HL-60 (cell line): ENCODE measurements around the gene OBSL1.

Experiments used
- DNase-seq, 2 experiments: peaks; one replicate each; pipeline ENCODE4 v3.0.0-alpha.2; 2010 to 2020; ENCODE audit warnings: low read depth in 1 of 2, low spot score in 1 of 2
- H3K27ac ChIP-seq: fragments of 250-450 bp; sonication (Bioruptor Pico); replicated peaks from 2 replicates; pipeline ENCODE4 v1.5.1; 2020; ENCODE audit warnings: mild to moderate bottlenecking, moderate library complexity
- H3K27me3 ChIP-seq: fragments of 250-450 bp; sonication (Bioruptor Pico); 2 replicates; pipeline ENCODE4 v1.5.1; 2021; ENCODE audit warnings: mild to moderate bottlenecking, moderate library complexity; ENCODE audit not compliant: insufficient read depth, poor library complexity, severe bottlenecking
- H3K4me3 ChIP-seq: replicated peaks from 2 replicates; pipeline ENCODE4 v1.5.1; 2011; ENCODE audit warnings: mild to moderate bottlenecking, control low read depth, low read length; ENCODE audit not compliant: insufficient read depth
- GABPA ChIP-seq: IDR thresholded peaks from 2 replicates; pipeline ENCODE4 v1.6.1; 2012; ENCODE audit warnings: low read depth
- POLR2AphosphoS5 ChIP-seq: IDR thresholded peaks from 2 replicates; pipeline ENCODE4 v1.6.1; 2012; ENCODE audit warnings: low read depth
- SPI1 ChIP-seq: IDR thresholded peaks from 2 replicates; pipeline ENCODE4 v1.6.1; 2012; ENCODE audit warnings: low read depth, mild to moderate bottlenecking, borderline replicate concordance
- TF ChIP-seq, protein P1 (sequence below): IDR thresholded peaks from one replicate; pipeline ENCODE4 v1.5.1; 2011; ENCODE audit warnings: low read length, control low read depth, inconsistent platforms; ENCODE audit not compliant: insufficient read depth
- TF ChIP-seq, protein P2 (sequence below): IDR thresholded peaks from 2 replicates; pipeline ENCODE4 v1.6.1; 2012; ENCODE audit warnings: low read depth; ENCODE audit not compliant: insufficient replicate concordance

OBSL1 gene

DNA sequence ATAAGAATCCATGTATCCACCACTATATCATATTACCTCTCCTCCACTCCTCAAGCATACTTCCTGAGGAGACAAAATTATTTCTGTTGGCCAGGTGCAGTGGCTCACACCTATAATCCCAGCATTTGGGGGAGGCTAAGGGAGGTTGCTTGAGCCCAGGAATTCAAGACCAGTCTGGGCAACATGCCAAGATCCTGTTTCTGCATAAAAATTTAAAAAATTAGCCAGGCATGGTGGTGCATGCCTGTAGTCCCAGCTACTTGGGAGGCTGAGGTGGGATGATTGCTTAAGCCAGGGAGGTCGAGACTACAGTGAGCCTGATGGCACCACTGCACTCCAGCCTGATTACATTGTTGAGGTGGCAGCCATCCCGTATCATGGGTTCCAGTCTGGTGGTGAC, 10.0 kb upstream of the OBSL1 start:
- no peak overlapping the region for H3K4me3 ChIP-seq
- TF ChIP-seq, protein P1, sequence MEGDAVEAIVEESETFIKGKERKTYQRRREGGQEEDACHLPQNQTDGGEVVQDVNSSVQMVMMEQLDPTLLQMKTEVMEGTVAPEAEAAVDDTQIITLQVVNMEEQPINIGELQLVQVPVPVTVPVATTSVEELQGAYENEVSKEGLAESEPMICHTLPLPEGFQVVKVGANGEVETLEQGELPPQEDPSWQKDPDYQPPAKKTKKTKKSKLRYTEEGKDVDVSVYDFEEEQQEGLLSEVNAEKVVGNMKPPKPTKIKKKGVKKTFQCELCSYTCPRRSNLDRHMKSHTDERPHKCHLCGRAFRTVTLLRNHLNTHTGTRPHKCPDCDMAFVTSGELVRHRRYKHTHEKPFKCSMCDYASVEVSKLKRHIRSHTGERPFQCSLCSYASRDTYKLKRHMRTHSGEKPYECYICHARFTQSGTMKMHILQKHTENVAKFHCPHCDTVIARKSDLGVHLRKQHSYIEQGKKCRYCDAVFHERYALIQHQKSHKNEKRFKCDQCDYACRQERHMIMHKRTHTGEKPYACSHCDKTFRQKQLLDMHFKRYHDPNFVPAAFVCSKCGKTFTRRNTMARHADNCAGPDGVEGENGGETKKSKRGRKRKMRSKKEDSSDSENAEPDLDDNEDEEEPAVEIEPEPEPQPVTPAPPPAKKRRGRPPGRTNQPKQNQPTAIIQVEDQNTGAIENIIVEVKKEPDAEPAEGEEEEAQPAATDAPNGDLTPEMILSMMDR, result no peak
- DNase-seq, result no peak
- H3K27me3 ChIP-seq, result no peaks in the 10 kb centered on the region
- H3K27ac ChIP-seq, result no peak overlapping the region

DNA sequence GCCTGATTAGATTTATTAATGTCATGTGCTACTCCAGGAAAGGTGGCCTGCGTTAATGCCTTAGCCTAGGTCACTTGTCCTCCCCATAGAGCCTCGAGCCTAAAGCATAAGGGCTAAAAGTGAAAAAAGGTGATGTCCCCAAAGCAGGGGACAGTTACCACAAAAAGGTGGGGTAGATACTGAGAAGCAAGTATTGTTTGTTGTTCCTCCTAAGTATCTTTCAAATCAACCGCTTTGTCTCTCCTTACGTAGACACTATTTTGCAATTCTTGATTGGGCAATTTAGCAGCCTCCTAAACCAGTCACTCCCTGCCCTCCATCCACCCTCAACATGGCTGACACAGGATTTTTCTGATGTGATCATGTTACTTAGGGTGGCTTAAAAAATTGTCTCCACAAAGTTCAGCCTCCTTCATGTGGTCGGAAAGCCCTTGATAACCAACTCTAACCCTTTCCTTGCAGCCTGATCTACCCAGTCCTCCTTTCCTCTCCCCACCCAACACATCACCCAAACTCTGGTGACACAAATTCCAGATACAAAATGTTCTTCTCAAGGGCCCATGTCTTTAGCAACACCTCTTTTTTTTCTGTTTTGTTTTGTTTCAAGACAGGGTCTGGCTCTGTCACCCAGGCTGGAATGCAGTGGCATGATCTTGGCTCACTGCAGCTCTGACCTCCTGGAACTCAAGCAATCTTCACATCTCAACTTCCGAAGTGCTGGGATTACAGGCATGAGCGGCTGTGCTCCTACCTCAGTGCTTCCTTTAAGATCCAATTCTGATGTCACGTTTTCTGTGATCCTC, 7.7 kb upstream of the OBSL1 start:
- peak overlapping the region; percentile 45 for H3K27ac ChIP-seq
- peak; percentile 80 to 98 for DNase-seq
- H3K27me3 ChIP-seq, result no peaks in the 10 kb centered on the region
- TF ChIP-seq, protein P2, sequence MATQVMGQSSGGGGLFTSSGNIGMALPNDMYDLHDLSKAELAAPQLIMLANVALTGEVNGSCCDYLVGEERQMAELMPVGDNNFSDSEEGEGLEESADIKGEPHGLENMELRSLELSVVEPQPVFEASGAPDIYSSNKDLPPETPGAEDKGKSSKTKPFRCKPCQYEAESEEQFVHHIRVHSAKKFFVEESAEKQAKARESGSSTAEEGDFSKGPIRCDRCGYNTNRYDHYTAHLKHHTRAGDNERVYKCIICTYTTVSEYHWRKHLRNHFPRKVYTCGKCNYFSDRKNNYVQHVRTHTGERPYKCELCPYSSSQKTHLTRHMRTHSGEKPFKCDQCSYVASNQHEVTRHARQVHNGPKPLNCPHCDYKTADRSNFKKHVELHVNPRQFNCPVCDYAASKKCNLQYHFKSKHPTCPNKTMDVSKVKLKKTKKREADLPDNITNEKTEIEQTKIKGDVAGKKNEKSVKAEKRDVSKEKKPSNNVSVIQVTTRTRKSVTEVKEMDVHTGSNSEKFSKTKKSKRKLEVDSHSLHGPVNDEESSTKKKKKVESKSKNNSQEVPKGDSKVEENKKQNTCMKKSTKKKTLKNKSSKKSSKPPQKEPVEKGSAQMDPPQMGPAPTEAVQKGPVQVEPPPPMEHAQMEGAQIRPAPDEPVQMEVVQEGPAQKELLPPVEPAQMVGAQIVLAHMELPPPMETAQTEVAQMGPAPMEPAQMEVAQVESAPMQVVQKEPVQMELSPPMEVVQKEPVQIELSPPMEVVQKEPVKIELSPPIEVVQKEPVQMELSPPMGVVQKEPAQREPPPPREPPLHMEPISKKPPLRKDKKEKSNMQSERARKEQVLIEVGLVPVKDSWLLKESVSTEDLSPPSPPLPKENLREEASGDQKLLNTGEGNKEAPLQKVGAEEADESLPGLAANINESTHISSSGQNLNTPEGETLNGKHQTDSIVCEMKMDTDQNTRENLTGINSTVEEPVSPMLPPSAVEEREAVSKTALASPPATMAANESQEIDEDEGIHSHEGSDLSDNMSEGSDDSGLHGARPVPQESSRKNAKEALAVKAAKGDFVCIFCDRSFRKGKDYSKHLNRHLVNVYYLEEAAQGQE, result no peak
- TF ChIP-seq POLR2AphosphoS5 (no peak), GABPA (no peak), SPI1 (no peak)
- TF ChIP-seq, protein P1, result no peak
- no peak overlapping the region for H3K4me3 ChIP-seq

DNA sequence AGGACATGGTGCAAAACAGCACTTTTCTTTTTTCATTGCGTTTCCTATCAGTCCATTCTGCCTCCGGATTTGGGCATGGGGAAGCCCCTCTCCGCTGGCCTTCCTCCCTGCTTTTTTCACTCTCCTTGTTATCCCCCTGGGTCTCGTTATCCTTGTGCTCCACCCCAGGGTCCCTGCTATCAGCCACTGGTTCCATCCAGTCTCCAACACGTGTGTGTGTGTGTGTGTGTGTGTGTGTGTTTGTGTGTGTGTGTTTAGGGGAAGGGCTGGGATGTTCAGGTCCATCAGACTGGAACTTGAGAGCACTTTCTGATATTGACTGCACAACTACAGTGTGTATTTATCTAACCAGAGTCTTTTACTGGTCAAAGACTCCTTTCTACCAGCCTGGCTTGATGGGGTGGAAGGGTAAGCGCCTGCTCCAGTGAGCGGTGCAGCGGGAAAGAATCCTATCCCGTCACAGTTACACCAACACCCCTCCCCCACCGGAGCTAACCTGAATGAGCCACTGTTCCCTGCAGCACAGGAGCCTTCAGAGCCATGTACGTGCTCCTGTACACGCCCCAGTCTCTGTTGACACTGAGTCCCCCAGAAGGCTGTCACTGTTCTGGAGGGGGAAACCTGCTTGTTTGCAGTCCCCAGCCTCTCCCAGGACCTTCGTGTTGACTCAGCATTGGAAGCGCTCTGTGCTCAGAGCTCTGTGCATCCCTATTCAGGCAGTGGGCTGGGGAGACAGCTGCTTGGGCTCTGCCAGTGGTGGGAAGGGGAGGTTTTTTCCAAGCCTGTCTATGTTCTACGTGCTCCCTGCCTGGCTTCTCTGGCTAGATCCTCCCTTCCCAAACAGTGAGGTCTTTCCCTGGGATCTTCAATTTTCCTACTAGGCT, 5.4 kb upstream of the OBSL1 start:
- Histone ChIP-seq H3K27ac (no peak overlapping the region), H3K4me3 (no peak overlapping the region), H3K27me3 (no peaks in the 10 kb centered on the region)
- no peak for DNase-seq
- TF ChIP-seq, protein P1, result no peak
- TF ChIP-seq GABPA, result no peak
- no peak for TF ChIP-seq SPI1

DNA sequence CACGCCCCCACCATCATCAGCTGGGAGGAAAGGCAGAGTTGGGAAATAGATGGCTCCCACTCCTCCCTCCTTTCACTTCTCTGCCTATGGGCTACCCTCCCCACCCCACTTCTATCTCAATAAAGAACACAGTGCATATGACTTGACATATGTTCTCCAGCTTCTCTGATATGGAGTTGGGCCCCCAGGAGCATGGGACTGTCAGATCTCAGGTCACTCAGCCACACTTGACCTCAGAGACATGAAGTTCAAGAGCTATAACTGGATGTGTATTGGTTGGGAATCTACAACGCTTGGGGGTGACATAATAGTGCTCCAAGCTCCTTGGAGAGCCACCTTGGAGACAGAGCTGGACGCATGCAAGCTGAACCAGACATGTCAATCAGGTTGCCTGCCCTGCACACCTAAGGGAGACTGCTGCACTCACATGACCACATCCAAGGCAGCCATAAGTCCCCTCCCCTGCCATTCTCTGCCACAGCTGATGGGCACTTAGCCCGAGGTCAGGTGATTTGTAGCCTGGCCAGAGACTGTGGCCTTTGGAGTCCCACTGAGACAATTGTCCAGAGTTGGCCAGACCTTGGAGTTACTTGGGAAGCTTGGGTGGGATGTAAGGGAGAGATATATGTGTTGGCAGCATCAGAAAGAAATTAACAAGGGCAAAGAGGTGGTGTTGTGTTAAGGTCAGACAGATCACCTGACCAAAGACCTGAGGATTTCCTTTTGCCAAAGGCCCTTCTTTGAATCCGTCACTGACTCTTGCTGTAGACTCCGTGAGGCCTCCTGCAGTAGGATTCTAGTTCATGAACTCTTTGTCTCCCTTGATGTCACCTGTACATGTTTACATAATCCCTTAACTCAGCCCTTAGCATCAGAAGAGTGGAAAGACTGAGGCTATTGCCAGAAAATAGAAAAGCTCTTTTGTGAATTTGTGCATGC, 4.5 kb upstream of the OBSL1 start:
- Histone ChIP-seq H3K27me3 (no peaks in the 10 kb centered on the region), H3K4me3 (no peak overlapping the region), H3K27ac (no peak overlapping the region)
- TF ChIP-seq SPI1 (no peak), GABPA (no peak), POLR2AphosphoS5 (no peak)
- TF ChIP-seq, protein P2, result no peak
- TF ChIP-seq, protein P1, result no peak
- DNase-seq, result no peak
